ENCODE measurements around the gene SPDYA. TPM values are rescaled to one million over a fixed set of nuclear protein-coding genes. Genes with fewer than 3 reads are reported as not detected.

Gene SPDYA
- polyA plus RNA-seq, 1 donor from 2014 or later = 0.30 TPM

GRCh38 chr2:28801726-28802125 lies 8.9 kb upstream of the SPDYA start:
- Mint-ChIP-seq H3K27ac (no peak overlapping the region), H3K27me3 (no peaks in the 10 kb centered on the region), H3K36me3 (peaks cover 25% of the 10 kb centered on the region), H3K4me3 (no peak overlapping the region), H3K4me1 (peaks cover 2 to 6% (median 3%) of the 10 kb centered on the region in 3 donors), H3K9me3 (peaks cover 0 to 3% (median 2%) of the 10 kb centered on the region in 3 donors)

GRCh38 chr2:28802975-28803429 lies 7.6 kb upstream of the SPDYA start:
- H3K36me3 Mint-ChIP-seq = peaks cover 17% of the 10 kb centered on the region
- no peak overlapping the region for H3K4me3 Mint-ChIP-seq
- H3K9me3 Mint-ChIP-seq = peaks cover 0 to 3% (median 0%) of the 10 kb centered on the region in 3 donors
- H3K4me1 Mint-ChIP-seq = no peaks in the 10 kb centered on the region
- H3K27ac Mint-ChIP-seq = no peak overlapping the region
- no peaks in the 10 kb centered on the region for H3K27me3 Mint-ChIP-seq

- no peaks in the 10 kb centered on the region for H3K27me3 Mint-ChIP-seq
- H3K36me3 Mint-ChIP-seq = peaks cover 3% of the 10 kb centered on the region
- peaks cover 0 to 3% (median 0%) of the 10 kb centered on the region in 3 donors for H3K9me3 Mint-ChIP-seq
- H3K4me3 Mint-ChIP-seq = peak overlapping the region; percentile 75 to 90 (median 86)
- peaks cover 4 to 7% (median 5%) of the 10 kb centered on the region in 3 donors for H3K4me1 Mint-ChIP-seq
- peak overlapping the region in 2 of 3 donors; percentile 31 to 51 for H3K27ac Mint-ChIP-seq
Observed at GRCh38 chr2:28809927-28810326, 707 bp upstream of the SPDYA start.

DNA sequence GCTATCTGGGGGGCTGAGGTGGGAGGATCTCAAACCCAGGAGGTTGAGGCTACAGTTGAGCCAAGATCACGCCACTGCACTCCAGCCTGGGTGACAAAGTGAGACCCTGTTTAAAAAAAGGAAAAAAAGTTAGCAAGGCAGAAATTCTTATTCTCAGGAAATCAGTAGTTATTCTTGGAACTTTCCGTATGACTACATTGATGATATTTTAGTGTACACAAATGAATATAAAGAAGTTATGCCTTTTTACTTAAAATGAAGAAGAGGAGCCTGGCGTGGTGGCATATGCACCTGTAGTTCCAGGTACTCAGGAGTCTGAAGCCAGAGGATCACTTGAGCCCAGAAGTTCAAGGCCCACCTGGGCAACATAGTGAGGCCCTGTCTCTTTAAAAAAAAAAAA lies 7.4 kb downstream of the SPDYA start:
- no peak overlapping the region for H3K27ac Mint-ChIP-seq
- no peaks in the 10 kb centered on the region for H3K27me3 Mint-ChIP-seq
- H3K9me3 Mint-ChIP-seq = no peaks in the 10 kb centered on the region
- no peaks in the 10 kb centered on the region for H3K36me3 Mint-ChIP-seq
- H3K4me3 Mint-ChIP-seq = no peak overlapping the region
- H3K4me1 Mint-ChIP-seq = no peaks in the 10 kb centered on the region

GRCh38 chr2:28821295-28821958 lies 10.8 kb downstream of the SPDYA start:
- H3K4me1 Mint-ChIP-seq = no peaks in the 10 kb centered on the region

DNA sequence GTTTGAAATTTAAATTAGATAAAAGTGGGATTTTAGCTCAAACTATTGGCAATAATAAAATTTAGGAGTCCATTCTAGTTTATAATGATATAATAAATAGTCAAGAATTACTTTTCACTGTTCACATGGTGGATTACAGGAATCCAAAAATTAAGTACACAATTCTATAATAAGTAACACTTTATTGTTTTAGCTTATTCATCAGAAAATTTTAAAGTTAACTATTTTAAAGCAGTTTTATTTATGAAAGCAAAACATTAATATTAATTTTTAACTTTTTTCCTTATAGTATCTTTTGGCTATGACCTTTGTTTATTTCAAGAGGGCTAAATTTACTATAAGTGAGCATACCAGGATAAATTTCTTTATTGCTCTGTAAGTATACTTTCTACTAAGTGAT lies 11.4 kb downstream of the SPDYA start:
- no peaks in the 10 kb centered on the region for H3K9me3 Mint-ChIP-seq
- no peaks in the 10 kb centered on the region for H3K36me3 Mint-ChIP-seq

More at GRCh38 chr2:28821295-28821958, 10.8 kb downstream of the SPDYA start:
- Mint-ChIP-seq H3K36me3 (no peaks in the 10 kb centered on the region), H3K27me3 (peaks cover 2% of the 10 kb centered on the region), H3K9me3 (no peaks in the 10 kb centered on the region), H3K4me3 (no peak overlapping the region), H3K27ac (no peak overlapping the region)

GRCh38 chr2:28824207-28824606 lies 13.6 kb downstream of the SPDYA start:
- H3K36me3 Mint-ChIP-seq = no peaks in the 10 kb centered on the region
- H3K27me3 Mint-ChIP-seq = peaks cover 2% of the 10 kb centered on the region
- no peak overlapping the region for H3K4me3 Mint-ChIP-seq
- no peaks in the 10 kb centered on the region for H3K4me1 Mint-ChIP-seq
- H3K9me3 Mint-ChIP-seq = no peaks in the 10 kb centered on the region
- H3K27ac Mint-ChIP-seq = no peak overlapping the region

More for the DNA sequence above, 11.4 kb downstream of the SPDYA start:
- Mint-ChIP-seq H3K4me1 (no peaks in the 10 kb centered on the region), H3K27ac (no peak overlapping the region), H3K27me3 (peaks cover 2% of the 10 kb centered on the region), H3K4me3 (no peak overlapping the region)

GRCh38 chr2:28824870-28825269 lies 14.2 kb downstream of the SPDYA start:
- no peaks in the 10 kb centered on the region for H3K9me3 Mint-ChIP-seq
- no peak overlapping the region for H3K4me3 Mint-ChIP-seq
- no peak overlapping the region for H3K27ac Mint-ChIP-seq
- H3K27me3 Mint-ChIP-seq = peaks cover 2% of the 10 kb centered on the region
- no peaks in the 10 kb centered on the region for H3K4me1 Mint-ChIP-seq
- no peaks in the 10 kb centered on the region for H3K36me3 Mint-ChIP-seq

- Mint-ChIP-seq H3K4me1 (no peaks in the 10 kb centered on the region), H3K4me3 (no peak overlapping the region), H3K9me3 (no peaks in the 10 kb centered on the region), H3K27me3 (peaks cover 2% of the 10 kb centered on the region), H3K27ac (no peak overlapping the region), H3K36me3 (no peaks in the 10 kb centered on the region)
Observed at GRCh38 chr2:28828382-28828781, 17.7 kb downstream of the SPDYA start.

DNA sequence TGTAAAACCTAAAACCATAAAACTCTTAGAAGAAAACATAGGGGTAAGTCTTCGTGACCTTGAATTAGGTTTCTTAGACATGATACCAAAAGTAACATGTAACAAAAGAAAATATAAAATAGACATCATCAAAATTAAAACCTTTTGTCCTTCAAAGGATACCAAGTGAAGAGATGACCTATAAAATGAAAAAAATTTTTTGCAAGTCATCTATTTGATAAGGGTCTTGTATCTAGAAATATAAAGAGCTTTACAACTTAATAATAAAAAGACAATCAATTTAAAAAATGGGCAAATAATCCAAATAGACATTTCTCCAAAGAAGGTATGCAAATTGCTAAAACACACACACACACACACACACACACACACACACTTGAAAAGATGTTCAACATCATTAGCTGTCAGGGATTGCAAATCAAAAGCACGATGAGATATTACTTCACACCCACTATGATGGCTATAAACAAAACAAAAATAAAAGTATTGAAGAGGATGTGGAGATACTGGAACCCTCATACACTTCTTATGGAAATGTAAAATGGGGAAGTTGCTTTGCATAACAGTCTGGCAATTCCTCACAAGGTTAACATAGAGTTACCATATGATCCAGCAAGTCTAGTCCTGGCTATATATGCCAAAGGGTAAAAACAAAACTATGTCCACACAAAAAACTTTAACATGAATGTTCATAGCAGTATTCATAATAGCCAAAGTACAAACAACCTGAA lies 23.3 kb downstream of the SPDYA start:
- no peaks in the 10 kb centered on the region for H3K27me3 Mint-ChIP-seq
- no peak overlapping the region for H3K4me3 Mint-ChIP-seq
- H3K27ac Mint-ChIP-seq = no peak overlapping the region
- no peaks in the 10 kb centered on the region for H3K9me3 Mint-ChIP-seq
- no peaks in the 10 kb centered on the region for H3K36me3 Mint-ChIP-seq
- H3K4me1 Mint-ChIP-seq = no peaks in the 10 kb centered on the region

DNA sequence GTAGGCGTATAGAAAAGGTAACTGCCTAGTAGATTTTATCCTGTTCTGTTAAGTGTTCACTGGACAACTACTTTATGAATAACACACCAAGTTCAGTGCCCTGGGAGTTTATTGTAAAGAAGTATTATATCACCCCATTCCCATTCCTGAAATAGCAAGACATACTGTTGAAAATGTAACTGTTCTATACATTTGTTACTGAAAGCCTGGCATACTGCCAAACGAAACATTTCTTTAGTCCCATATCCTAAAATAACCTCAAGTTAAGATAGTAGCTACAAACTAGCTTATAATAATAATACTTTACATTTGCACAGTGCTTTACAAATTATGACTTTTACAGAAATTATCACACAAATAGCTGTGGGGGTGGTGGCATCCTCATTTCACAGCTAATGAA lies 25.1 kb downstream of the SPDYA start:
- Mint-ChIP-seq H3K4me3 (no peak overlapping the region), H3K4me1 (no peaks in the 10 kb centered on the region), H3K36me3 (no peaks in the 10 kb centered on the region), H3K9me3 (no peaks in the 10 kb centered on the region), H3K27me3 (no peaks in the 10 kb centered on the region), H3K27ac (no peak overlapping the region)

GRCh38 chr2:28838971-28839370 lies 28.3 kb downstream of the SPDYA start:
- peaks cover under 1% of the 10 kb centered on the region for H3K36me3 Mint-ChIP-seq
- H3K9me3 Mint-ChIP-seq = no peaks in the 10 kb centered on the region

DNA sequence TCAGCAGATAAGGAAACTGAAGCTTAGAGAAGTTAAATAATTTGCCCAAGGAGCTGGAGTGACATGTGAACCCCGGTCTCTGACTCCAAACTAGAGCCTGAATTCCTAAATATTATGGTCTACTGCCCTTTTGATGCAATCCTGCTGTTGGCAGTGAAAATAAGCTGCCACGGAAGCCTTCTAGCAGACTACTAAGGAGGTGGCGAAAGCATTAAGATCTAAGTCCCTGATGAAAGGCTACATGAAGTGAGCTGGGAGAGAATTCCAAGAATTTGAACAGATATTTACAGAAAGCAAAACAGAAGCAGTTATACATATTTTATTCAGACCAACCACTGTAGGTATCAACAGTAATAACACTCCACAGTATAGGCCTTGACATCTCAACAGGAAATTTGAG lies 31.4 kb downstream of the SPDYA start:
- H3K27me3 Mint-ChIP-seq = no peaks in the 10 kb centered on the region

More at GRCh38 chr2:28838971-28839370, 28.3 kb downstream of the SPDYA start:
- Mint-ChIP-seq H3K4me1 (peaks cover 0 to 1% (median 0%) of the 10 kb centered on the region in 3 donors), H3K27me3 (no peaks in the 10 kb centered on the region), H3K4me3 (no peak overlapping the region), H3K27ac (no peak overlapping the region)

DNA sequence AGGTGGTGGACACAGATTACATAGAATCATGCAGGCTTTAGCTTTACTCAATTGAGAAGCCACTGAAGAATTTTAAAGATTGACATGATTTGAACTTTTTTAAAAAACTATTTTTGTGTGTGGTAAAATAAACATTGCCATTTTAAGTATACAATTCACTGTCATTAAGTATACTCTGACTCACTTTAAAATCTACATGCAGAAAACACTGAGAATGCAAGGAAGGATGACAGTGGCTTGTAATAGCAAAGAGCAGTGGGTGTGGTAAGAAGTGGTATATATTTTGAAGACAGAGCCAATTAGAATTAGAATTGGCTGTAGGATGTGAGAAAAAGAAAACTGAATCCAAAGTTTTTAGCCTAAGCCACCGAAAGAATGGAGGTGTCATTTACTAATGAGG lies 44.6 kb downstream of the SPDYA start:
- Mint-ChIP-seq H3K27ac (peak overlapping the region in 1 of 3 donors; percentile 3), H3K27me3 (no peaks in the 10 kb centered on the region), H3K4me3 (no peak overlapping the region), H3K4me1 (peaks cover 0 to 5% (median 0%) of the 10 kb centered on the region in 3 donors), H3K9me3 (no peaks in the 10 kb centered on the region), H3K36me3 (peaks cover 8% of the 10 kb centered on the region)

More for the DNA sequence above, 31.4 kb downstream of the SPDYA start:
- Mint-ChIP-seq H3K4me1 (peaks cover 0 to 3% (median 0%) of the 10 kb centered on the region in 3 donors), H3K9me3 (no peaks in the 10 kb centered on the region), H3K4me3 (no peak overlapping the region), H3K27ac (no peak overlapping the region), H3K36me3 (peaks cover 4% of the 10 kb centered on the region)

- Mint-ChIP-seq H3K27me3 (no peaks in the 10 kb centered on the region), H3K36me3 (peaks cover 8% of the 10 kb centered on the region), H3K27ac (no peak overlapping the region), H3K4me3 (no peak overlapping the region), H3K9me3 (no peaks in the 10 kb centered on the region), H3K4me1 (peaks cover 0 to 9% (median 0%) of the 10 kb centered on the region in 3 donors)
Observed at GRCh38 chr2:28855977-28856376, 45.3 kb downstream of the SPDYA start.

Data from IgD-negative memory B cell (primary cell).